Suppressor macrophage (primary cell): Measurements from ENCODE around the gene TIMP2.
"Not testable (repeated sequence)": the region's sequence is repeated elsewhere in the genome, so short reads cannot be mapped to it uniquely, and the experiment has no call there.

Experiments used
- DNase-seq, 4 experiments: peaks; one replicate each; pipeline ENCODE4 v3.0.0-alpha.2; 2020 to 2022

The TIMP2 gene

DNA sequence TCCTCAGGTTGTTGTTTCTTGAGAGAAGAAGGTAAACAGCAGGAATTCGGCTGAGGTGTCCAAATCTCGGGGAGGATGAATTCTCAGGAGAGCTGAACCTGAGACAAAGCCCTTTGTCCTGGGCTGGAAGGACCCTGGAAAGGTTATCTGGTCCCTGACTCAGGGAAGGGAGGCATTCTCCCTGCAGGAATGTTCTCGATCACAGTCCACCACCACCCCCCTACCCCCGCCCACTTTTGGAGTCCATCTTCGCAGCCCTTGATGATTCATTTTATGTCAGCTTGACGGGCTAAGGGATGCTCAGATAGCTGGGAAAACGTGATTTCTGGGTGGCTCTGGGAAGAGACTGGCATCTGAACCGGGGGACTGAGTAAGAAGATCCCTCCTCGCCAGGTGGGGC lies 20.8 kb downstream of the TIMP2 start:
- DNase-seq = no peak

DNA sequence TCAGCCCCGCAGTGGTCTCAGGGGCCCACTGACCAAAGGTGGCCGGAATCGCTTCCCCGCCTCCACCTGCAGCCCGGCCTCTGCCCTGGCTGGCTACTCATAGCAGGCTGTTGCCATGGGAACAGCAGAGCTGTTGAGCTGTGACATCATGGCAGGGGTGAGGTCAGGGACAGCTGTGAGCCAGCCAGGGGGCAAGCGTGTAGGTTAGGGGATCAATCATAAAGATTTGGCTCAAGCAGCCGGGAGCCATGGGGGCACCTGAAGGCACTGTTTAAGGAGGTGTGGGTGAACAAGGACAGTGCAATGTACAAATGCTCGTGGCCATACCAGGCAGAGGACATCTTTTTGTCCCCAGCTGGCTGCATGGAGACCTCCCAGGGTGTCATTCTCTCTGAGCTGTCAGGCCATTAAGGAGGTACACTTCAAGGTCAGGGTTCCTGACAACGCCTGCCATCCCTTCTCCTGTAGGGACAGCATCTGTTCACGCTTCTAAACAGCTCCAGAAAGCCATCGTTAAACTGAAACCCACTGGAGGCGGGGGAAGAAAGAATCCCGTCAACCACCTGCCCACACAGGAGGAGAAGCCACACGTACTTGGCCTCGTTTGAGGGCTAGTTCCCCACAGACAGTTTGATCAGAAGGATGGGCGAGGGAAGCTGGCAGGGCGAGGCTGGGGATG lies 21.9 kb downstream of the TIMP2 start, which contains the start of gene CEP295NL:
Gene CEP295NL, minus strand, starts transcription at position 101 of the 679 bp plus-strand sequence. CDS start 1,373 bp downstream, outside the sequence.
- peak in 1 of 4 experiments; percentile 29 for DNase-seq

DNA sequence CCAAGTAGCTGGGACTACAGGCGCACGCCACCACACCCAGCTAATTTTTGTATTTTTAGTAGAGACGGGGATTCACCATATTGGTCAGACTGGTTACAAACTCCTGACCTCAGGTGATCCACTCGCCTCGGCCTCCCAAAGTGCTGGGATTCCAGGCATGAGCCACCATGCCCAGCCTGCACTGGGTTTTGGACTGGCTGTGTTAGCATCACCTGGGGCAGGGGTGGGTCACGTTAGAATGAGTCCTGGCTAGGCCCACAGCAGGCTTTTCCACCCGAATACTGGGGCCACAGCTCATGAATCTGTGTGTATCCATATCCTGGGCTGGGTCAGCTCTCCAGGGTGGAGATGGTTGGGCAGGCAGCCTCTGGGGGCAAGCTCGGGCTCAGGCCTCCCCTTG lies 23.0 kb downstream of the TIMP2 start:
- not testable (repeated sequence) for DNase-seq

DNA sequence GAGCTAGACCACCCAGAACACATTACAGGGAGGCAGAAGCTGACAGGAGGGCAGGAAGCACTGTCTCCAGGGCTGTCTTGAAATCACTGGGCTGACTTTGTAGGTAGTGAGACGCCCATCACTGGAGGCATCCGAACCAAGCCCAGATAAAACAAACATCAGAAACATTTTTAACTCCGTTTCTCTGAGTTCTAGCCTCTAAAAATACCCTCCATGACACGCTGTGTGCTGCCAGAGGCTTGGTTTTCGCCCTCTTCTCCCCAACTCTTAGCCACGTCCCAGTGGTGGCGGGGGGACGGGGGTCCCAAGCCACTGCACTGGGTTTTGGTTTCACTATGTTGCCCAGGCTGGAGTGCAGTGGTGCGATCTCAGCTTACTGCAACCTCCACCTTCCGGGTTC lies 23.4 kb downstream of the TIMP2 start:
- DNase-seq = no peak

DNA sequence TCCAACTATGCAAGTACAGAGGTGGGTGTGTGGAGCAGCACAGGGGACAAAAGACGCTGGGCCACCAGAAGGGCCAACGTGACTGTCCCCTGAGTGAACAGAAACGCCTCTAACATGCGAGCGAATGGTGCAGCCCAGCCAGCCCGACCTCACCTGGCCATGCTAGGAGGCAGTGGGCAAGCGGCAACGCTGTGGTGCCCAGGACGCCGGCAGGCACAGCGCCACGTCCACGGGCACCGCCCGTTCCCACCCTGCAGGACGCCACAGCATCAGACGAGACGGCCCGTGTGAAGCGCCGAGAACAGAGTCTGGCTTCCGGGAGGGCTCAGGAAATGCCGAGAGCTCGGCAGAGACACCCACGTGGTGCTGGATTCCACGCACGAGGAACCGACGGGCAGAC lies 24.4 kb downstream of the TIMP2 start:
- no peak for DNase-seq

DNA sequence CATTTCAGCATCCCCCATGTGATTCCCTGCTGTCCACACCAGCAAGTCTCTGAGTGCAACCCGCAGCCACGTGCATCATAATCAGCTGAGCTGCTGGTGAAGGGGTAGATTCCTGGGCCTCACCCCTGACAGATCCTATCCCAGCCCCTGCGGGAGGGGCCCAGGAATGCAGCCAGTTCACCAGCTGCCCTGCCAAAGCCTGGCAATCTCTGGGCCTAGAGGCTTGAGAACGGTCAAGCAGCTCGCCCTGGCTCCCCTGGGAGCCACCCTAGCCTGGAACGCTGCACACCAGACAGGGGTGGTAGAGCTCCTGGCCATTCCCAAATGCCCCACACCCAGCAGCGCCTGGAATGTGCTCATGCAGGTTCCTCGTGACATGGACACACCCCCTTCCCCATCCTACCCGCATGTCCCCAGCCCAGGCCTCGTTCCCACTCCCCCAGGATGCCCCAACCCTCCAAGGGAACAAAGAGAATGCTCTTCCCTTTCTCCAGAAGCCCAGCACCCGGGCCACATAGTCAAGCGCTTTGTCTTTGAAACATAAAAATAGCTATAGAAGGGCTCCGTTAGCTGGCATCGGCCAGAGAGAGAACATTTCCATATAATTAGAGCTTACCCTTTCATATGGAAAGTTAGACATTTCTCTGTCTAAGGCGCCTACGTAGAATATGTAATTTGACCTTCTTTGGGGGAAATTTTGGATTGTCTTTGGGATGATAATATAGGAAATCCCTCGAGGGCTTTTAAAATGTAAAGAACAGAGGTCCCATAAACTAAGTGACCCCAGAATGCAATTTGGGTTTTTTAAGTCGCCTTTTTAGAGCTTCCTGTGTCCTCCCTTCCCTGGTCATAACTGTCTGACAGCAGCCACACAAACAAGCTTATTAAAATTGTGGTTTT lies 25.6 kb downstream of the TIMP2 start:
- no peak for DNase-seq

DNA sequence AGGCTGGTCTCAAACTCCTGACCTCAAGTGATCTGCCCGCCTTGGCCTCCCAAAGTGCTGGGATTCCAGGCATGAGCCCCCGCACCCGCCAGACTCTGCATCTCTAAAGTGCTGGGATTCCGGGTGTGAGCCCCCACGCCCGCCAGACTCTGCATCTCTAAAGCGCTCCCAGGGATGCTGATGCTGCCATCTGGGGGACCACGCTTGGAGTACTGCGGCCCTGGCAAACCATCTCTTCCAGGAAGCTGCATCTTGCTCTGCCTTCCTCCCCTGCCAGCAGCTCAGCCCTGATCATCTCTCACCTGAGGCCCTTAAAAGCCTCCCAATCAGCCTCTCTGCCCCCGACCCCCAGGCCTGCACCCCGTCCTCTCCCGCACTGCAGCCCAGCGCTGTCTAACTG lies 26.2 kb downstream of the TIMP2 start:
- no peak for DNase-seq

DNA sequence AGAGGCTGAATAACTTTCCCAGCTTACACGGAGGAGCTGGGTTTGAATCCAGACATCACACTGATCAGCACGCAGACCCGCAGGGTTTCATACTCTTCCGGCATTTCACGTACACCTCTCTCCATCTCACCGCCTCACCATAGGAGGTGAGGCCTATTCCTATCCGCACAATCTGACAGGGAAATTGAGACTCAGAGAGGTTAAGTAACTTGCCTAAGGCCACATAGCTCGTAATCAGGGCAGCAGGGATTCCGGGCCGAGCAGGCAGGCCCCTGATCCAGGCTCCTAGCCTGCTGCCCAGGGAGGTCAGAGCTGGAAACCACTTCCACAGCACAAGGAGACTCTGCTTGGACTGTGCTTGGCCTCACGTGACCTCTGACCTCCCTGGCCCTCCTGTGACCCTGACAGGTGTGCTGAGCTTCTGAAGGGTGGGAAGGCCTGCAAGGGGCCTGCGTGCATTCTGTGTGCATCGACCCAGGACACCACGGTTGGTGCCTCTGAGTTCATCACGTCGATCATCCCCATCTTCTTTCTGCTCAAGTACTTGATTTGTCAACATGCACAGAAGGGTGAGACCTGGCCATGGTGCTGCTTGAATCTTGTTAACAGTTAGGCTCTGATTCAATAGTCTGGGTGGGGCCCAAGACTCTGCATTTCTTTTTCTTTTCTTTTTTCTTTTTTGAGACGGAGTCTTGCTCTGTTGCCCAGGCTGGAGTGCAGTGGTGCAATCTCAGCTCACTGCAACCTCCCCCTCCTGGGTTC lies 26.9 kb downstream of the TIMP2 start:
- no peak for DNase-seq

DNA sequence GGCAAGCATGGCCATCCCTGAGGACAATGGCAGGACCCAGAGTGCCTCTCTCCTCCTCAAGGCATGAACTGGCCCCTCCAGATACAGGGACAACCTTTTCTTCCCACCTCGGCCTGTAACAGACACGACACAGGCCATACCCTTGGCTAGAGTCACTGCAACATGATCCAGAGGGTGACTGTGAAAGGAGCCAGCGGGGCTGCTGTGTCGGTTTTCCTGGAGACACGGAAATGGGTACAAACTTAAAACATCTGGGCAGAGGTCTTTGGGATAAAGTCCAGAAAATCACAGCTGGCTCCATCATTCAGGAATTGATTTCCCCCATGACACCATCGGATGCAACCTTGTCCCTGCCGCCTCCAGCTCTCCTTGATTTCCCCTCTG lies 27.5 kb downstream of the TIMP2 start:
- DNase-seq = no peak

DNA sequence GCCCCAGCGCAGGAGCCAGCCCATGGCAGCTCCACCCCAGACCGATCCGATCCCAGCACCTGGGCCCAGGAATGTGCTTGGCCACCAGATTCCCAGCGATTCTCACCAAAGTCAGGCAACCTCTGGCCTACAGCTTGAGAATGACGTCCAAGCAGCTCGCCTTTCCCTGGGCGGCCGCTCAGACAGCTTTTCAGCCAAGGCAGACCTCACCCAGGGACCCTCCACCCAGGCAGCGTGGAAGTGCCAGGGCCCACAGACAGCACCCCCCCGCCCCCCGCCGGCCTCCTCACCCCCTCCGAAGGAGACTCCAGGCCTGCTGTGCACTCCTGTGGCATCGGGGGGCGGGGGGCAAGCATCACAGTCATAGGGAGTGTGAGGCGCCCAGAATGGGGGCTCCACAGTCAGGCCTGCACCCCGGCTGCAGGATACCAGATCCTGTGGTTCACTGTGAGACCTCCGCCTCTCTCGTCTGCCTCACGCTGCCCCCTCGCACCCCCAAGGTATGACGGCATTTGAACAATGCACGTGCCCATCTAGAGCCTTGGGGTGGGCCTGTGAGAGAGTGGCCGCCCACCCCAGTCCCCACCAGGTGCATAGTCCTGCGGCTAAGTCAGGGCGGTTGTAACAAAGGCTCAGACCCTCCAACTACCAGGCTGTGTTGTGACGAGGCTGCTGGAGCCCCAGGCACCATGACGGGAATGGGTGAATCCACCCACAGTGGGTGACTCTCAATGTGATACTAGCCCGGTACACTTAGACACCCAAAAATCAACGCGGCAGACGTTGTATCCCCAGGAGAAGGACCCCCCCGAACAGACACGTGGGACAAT lies 28.1 kb downstream of the TIMP2 start:
- no peak for DNase-seq

DNA sequence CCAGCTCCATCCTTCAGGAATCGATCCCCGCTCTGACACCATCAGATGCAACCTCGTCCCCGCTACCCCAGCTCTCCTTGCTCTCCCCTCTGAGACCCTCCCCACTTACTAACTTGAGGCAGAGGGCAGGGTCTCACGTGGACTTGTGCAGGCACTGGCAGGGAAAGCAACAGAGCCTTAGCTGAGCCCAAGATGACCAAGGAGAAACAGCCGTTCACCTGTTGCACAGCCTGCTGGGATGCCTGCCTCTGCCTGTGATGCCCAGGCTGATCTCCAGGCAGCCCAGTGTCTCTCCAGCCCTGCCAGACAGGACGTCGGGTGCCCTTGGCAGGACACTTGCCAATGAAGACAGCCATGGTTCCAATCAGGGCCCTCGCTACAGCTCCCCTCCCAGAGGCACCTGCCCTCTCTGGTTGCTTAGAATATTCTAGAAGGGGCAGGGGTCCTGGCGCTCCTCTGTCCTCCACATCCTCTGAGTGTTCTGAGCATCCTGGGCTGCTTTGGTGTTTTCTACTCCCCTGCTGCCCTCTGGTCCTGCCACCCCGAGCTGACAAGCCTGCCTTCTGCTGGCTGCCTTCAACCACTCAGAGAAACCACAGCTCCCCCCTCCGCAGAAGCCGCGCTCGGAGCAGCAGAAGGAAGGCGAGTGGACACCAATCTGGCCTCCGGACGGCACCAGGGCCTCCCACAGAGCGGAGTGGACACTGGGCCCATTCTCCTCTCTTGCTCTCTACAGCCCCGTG lies 28.9 kb downstream of the TIMP2 start:
- no peak for DNase-seq

DNA sequence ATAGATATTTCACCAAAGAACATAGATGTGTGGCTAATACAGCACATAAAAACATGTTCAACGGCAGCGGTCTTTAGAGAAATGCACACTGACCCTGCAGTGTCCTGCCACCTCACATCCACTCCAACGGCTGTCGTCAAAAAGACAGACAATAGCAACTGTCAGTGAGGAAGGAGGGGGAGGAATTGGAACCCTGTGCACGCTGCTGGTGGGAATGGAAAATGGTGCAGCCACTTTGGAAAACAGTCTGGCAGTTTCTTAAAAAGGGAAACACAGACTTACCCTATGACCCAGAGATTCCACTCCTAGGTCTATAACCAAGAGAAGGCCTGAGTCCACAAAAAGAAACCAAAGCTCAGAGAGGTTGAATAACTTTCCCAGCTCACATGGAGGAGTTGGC lies 29.9 kb downstream of the TIMP2 start:
- no peak for DNase-seq

DNA sequence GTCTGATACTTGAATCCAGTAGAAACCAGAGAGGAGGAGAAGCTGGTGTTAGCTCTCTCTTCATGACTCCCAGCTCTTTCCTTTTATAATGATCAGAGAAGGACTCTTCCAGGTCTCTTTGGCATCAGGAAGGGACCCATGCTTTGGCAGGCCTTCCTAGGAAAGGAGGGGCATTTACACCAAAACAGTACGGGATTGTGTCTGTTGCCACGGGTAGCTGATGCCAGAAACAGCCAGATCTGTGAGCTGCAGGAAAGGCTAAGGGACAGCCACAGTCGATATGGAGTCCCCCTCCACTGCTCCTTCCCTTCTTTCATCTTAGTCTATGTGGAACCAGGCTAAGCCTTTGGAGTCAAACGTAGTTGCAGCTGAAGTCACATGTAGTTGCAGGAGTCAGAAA lies 31.5 kb downstream of the TIMP2 start:
- DNase-seq = no peak

DNA sequence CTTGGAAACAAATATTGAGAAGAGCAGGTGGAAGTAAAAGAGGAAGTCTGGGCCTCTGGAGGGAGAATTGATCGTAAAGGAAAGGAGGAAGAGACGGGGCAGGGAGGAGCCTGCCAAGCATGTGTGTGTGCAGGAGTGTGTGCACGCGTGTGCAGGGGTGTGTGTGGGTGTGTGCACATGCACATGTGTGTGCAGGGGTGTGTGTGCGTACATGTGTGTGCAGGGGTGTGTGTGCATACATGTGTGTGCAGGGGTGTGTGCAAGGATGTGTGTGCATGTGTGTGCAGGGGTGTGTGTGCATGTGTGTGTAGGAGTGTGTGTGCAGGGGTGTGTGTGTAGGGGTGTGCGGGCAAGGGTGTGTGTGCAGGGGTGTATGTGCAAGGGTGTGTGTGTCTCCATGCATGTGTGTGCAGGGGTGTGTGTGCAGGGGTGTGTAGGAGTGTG lies 32.2 kb downstream of the TIMP2 start:
- peak in 3 of 4 experiments; percentile 44 to 59 (median 49) for DNase-seq

DNA sequence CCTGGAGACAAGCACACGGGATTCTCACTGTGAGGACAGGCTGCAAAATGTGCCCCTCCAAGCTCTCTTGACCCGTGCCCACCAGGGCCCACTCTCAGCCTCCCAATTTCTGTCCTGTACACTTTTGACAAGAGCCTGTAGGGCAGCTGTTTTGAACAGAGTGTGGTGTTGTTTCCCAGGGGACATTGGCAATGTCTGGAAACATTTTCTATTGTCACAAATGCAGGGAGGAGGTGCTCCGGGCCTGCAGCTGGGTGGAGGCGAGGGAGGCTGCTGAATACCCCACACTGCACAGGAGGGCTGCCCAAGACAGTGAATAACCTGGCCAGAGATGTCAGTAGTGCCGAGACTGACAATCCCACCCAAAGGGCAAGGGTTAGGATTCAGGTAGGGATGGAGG lies 32.7 kb downstream of the TIMP2 start:
- no peak for DNase-seq

DNA sequence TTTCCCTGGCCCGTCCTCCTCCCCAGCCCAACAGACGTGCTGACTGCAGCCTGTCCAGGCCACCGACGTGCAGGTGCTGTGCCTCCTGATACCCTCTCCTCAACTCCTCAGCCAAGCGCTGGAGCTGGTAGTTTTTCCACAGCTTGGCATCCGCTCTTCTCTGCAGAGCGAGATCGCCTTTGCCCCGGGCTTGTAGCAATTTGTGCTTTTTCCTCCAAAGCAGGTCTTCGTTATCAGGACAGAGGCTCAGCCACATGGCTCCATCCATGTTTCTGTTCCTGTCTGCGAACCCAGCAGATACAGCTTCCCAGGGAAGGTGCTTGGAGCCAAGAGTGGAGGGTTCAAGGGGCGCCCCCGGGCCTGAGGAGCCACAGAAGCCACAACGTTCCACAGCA lies 33.1 kb downstream of the TIMP2 start:
- no peak for DNase-seq

DNA sequence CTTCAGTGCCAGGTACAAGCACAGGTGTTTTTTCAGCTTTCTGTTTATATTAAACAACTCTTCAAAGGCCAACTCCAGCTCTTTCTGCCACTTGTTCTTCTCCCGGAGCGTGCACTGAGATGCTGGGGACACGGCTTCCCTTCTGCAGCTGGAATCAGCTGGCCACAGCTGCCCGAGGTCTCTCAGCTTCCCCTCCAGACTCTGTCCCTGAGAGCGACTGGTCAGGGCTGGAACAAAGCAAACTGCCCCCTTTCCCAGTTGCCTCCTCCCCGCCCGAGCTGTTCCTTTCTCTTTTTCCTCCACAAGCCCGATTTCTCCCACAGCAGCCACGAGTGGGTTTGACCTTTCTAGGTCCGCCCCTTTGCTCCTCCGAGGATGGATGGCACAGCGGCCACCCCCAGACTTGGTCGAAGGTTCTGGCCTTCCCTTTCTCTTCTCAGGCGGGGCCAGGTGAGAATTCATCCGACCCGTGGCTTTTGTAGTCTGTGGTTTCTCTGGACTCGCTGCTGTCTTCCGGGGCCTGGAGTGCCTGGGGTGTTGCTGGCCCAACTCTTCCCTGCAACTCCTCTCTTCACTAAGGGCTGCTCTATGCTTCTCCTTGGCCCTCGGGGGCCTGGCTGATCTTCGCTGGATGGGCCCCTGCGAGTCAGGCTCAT lies 33.7 kb downstream of the TIMP2 start:
- DNase-seq = peak; percentile 46 to 69 (median 56)

DNA sequence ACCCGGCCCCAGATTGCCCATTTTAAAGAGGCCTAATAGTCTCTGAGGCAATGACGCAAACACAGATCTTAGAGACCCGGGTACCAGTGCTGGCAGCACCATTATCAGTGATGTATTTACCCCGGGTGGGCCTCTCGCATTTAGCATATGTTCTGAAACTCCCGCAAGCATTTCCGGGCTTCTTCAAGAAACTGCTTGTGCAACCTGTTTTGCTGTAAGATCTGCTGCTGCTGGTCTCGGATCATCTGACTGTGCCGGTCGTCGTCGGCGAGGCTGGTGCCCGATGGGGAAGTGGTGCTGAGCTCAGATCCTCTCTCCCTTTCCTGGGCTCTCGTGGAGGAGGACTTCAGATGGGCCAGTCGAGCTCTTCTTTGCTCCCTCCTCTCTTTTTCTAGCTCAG lies 34.7 kb downstream of the TIMP2 start:
- peak; percentile 95 to 97 (median 96) for DNase-seq

DNA sequence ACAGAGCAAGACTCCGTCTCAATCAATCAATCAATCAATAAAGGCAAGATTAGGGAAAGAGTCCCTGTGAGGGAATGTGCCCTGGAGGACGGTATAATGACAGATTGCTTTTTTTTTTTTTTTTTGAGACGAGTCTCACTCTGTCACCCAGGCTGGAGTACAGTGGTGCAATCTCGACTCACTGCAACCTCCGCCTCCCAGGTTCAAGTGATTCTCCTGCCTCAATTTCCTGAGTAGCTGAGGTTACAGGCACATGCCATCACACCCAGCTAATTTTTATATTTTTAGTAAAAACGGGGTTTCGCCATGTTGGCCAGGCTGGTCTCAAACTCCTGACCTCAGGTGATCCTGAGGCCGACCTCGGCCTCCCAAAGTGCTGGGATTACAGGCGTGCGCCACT lies 35.1 kb downstream of the TIMP2 start:
- peak in 1 of 4 experiments; percentile 26 for DNase-seq

DNA sequence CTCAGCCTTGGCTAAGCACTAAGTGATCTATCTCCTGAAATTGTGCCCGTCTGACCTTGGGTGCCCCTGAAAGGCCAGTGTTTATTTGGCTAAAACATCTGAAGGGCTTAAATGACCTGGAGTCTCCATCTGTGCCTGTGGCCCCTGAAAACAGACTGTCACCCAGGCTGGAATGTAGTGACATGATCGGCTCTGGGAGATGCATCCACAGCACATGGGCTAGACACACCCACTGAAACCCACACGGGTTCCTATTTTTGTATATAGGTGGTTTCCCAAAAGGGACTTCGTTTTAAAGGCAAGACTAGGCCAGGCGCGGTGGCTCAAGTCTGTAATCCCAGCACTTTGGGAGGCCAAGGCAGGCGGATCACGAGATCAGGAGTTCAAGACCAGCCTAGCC lies 35.7 kb downstream of the TIMP2 start:
- DNase-seq = peak; percentile 82 to 90 (median 88)
